NT2/D1 (cell line): ENCODE measurements around the gene DPH6.

ENCODE experiments used
- DNase-seq: peaks from one replicate; pipeline ENCODE4 v3.0.0-alpha.2; 2011; ENCODE audit warnings: low read depth, low spot score
- H3K27me3 ChIP-seq: 2 replicates; pipeline ENCODE4 v1.6.0; 2011; ENCODE audit warnings: mild to moderate bottlenecking; ENCODE audit not compliant: insufficient read length, insufficient read depth
- H3K36me3 ChIP-seq: 2 replicates; pipeline ENCODE4 v1.6.1; 2011; ENCODE audit warnings: mild to moderate bottlenecking, low read length, mixed read lengths; ENCODE audit not compliant: insufficient read depth, insufficient read length
- H3K4me1 ChIP-seq: 2 replicates; pipeline ENCODE4 v1.5.1; 2011; ENCODE audit not compliant: insufficient read depth, insufficient read length
- H3K4me3 ChIP-seq: 2 replicates; pipeline ENCODE4 v1.5.1; 2011; ENCODE audit warnings: low read depth; ENCODE audit not compliant: insufficient read length
- H3K9ac ChIP-seq: 2 replicates; pipeline ENCODE4 v1.6.0; 2011; ENCODE audit warnings: low read depth; ENCODE audit not compliant: insufficient read length
- H3K9me3 ChIP-seq: 2 replicates; pipeline ENCODE4 v1.5.1; 2011; ENCODE audit warnings: mild to moderate bottlenecking, low read length; ENCODE audit not compliant: insufficient read depth
- SUZ12 ChIP-seq: IDR thresholded peaks from 2 replicates; pipeline ENCODE4 v1.6.1; 2011; ENCODE audit not compliant: insufficient read length, insufficient read depth; ENCODE audit errors: extremely low read depth
- YY1 ChIP-seq: IDR thresholded peaks from 2 replicates; pipeline ENCODE4 v1.6.1; 2011; ENCODE audit not compliant: insufficient read length, insufficient read depth
- ZNF274 ChIP-seq: IDR thresholded peaks from 2 replicates; pipeline ENCODE4 v1.6.1; 2011; ENCODE audit warnings: mild to moderate bottlenecking, low read depth, low read length

The DPH6 gene

GRCh38 chr15:35376707-35377106, 169.3 kb downstream of the DPH6 start:
- Histone ChIP-seq H3K36me3 (no peaks in the 10 kb centered on the region), H3K9me3 (no peaks in the 10 kb centered on the region), H3K27me3 (no peaks in the 10 kb centered on the region), H3K9ac (no peak overlapping the region), H3K4me3 (no peak overlapping the region), H3K4me1 (no peaks in the 10 kb centered on the region)
- no peak for DNase-seq
- TF ChIP-seq SUZ12 (no peak), YY1 (no peak), ZNF274 (no peak)

- Histone ChIP-seq H3K9me3 (no peaks in the 10 kb centered on the region), H3K27me3 (no peaks in the 10 kb centered on the region), H3K4me1 (no peaks in the 10 kb centered on the region), H3K36me3 (no peaks in the 10 kb centered on the region), H3K4me3 (no peak overlapping the region), H3K9ac (no peak overlapping the region)
- DNase-seq, result no peak
- TF ChIP-seq ZNF274 (no peak), SUZ12 (no peak), YY1 (no peak)
Measured at GRCh38 chr15:35374661-35375060, 171.3 kb downstream of the DPH6 start.

GRCh38 chr15:35362195-35362829, 183.7 kb downstream of the DPH6 start:
- H3K36me3 ChIP-seq, result no peaks in the 10 kb centered on the region
- no peak for DNase-seq
- TF ChIP-seq YY1 (no peak), ZNF274 (no peak), SUZ12 (no peak)
- H3K9me3 ChIP-seq, result peaks cover 5% of the 10 kb centered on the region; the same call in 1 of the 2 replicates
- no peaks in the 10 kb centered on the region for H3K4me1 ChIP-seq
- H3K27me3 ChIP-seq, result no peaks in the 10 kb centered on the region
- H3K4me3 ChIP-seq, result no peak overlapping the region
- no peak overlapping the region for H3K9ac ChIP-seq

- no peak for DNase-seq
- Histone ChIP-seq H3K9ac (no peak overlapping the region), H3K4me1 (no peaks in the 10 kb centered on the region), H3K36me3 (no peaks in the 10 kb centered on the region), H3K4me3 (no peak overlapping the region), H3K27me3 (no peaks in the 10 kb centered on the region), H3K9me3 (peaks cover 5% of the 10 kb centered on the region; the same call in 1 of the 2 replicates)
- TF ChIP-seq SUZ12 (no peak), YY1 (no peak), ZNF274 (no peak)
Measured at GRCh38 chr15:35358824-35359223, 187.1 kb downstream of the DPH6 start.

- Histone ChIP-seq H3K27me3 (no peaks in the 10 kb centered on the region), H3K4me3 (no peak overlapping the region), H3K9me3 (no peaks in the 10 kb centered on the region), H3K4me1 (no peaks in the 10 kb centered on the region), H3K9ac (no peak overlapping the region), H3K36me3 (no peaks in the 10 kb centered on the region)
- DNase-seq, result no peak
- no peak for TF ChIP-seq YY1
- TF ChIP-seq ZNF274, result no peak
- no peak for TF ChIP-seq SUZ12
Measured at GRCh38 chr15:35351059-35351458, 194.9 kb downstream of the DPH6 start.

GRCh38 chr15:35349916-35350315, 196.0 kb downstream of the DPH6 start:
- TF ChIP-seq ZNF274 (no peak), SUZ12 (no peak), YY1 (no peak)
- Histone ChIP-seq H3K36me3 (no peaks in the 10 kb centered on the region), H3K9me3 (no peaks in the 10 kb centered on the region), H3K4me3 (no peak overlapping the region), H3K27me3 (no peaks in the 10 kb centered on the region), H3K9ac (no peak overlapping the region), H3K4me1 (no peaks in the 10 kb centered on the region)
- DNase-seq, result no peak

- Histone ChIP-seq H3K9ac (no peak overlapping the region), H3K9me3 (no peaks in the 10 kb centered on the region), H3K4me3 (no peak overlapping the region), H3K27me3 (no peaks in the 10 kb centered on the region), H3K4me1 (no peaks in the 10 kb centered on the region), H3K36me3 (no peaks in the 10 kb centered on the region)
- no peak for TF ChIP-seq ZNF274
- no peak for TF ChIP-seq YY1
- no peak for TF ChIP-seq SUZ12
- DNase-seq, result no peak
Measured at GRCh38 chr15:35330916-35331315, 215.0 kb downstream of the DPH6 start.
